Uterus (tissue), 4 donors: ENCODE data around the gene THEMIS. TPM values are rescaled to one million over a fixed set of nuclear protein-coding genes. Genes with fewer than 3 reads are reported as not detected.

ENCODE experiments used
- DNase-seq, 2 donors: peaks; one replicate each; pipeline ENCODE4 v3.0.0-alpha.2; 2019 to 2020
- H3K27ac ChIP-seq, 2 donors: fragments of 200-600 bp; sonication (generic); 1 replicate in 1 of 2; 2 replicates in 1 of 2; pipeline ENCODE4 v1.5.1; 2016 to 2018
- H3K27me3 ChIP-seq, 2 donors: fragments of 200-600 bp; sonication (generic); one replicate each; pipeline ENCODE4 v1.5.1; 2018 to 2019; ENCODE audit warnings: control low read depth in 1 of 2
- H3K36me3 ChIP-seq, 2 donors: fragments of 200-600 bp; sonication (generic); one replicate each; pipeline ENCODE4 v1.5.1; 2019; ENCODE audit warnings: control low read depth in 1 of 2
- H3K4me1 ChIP-seq, 2 donors: fragments of 200-600 bp; sonication (generic); one replicate each; pipeline ENCODE4 v1.5.1; 2018 to 2019; ENCODE audit warnings: control low read depth in 1 of 2
- H3K4me3 ChIP-seq, 2 donors: fragments of 200-600 bp; sonication (generic); 1 replicate in 1 of 2; 2 replicates in 1 of 2; pipeline ENCODE4 v1.5.1; 2018 to 2019; ENCODE audit warnings: mild to moderate bottlenecking in 1 of 2
- H3K9me3 ChIP-seq, 2 donors: fragments of 200-600 bp; sonication (generic); one replicate each; pipeline ENCODE4 v1.5.1; 2019; ENCODE audit warnings: control low read depth in 1 of 2
- POLR2A ChIP-seq, 2 donors: fragments of 450-650 bp; IDR thresholded peaks; one replicate each; pipeline ENCODE4 v1.6.1; 2016; ENCODE audit warnings: antibody characterized with exemption in 2 of 2, mild to moderate bottlenecking in 1 of 2, moderate library complexity in 1 of 2
- intact Hi-C: fragments of 100-400 bp; cut with DNase I; formaldehyde crosslinking; loops from one replicate; pipeline ENCODE4 v1.15.1; 2023; ENCODE audit warnings: low total_unique reads
- total RNA-seq, 4 donors: library from RNA; depleted of rRNA in 3 of 4; stranded (reverse); fragments of >200 nt in 3 of 4; gene quantifications; one replicate each; pipeline versions ENCODE4 v1.1.0 to v1.2.4, GENCODE V29; 2014 to 2023
- TF ChIP-seq, protein P1 (sequence below), 4 experiments: fragments of 200-600 bp in 2 of 4; fragments of 450-650 bp in 2 of 4; sonication (generic) in 2 of 4; IDR thresholded peaks; one replicate each; pipeline ENCODE4 v1.5.1; 2016 to 2019; ENCODE audit warnings: antibody characterized with exemption in 4 of 4, mild to moderate bottlenecking in 2 of 4, moderate library complexity in 1 of 4
- donor health status: DM: yes; HTN: yes; CAD: no.

The THEMIS gene
- total RNA-seq, 4 donors from 2014 or later: 0.21 to 1.6 (median 0.59) TPM; not detected in 1

DNA sequence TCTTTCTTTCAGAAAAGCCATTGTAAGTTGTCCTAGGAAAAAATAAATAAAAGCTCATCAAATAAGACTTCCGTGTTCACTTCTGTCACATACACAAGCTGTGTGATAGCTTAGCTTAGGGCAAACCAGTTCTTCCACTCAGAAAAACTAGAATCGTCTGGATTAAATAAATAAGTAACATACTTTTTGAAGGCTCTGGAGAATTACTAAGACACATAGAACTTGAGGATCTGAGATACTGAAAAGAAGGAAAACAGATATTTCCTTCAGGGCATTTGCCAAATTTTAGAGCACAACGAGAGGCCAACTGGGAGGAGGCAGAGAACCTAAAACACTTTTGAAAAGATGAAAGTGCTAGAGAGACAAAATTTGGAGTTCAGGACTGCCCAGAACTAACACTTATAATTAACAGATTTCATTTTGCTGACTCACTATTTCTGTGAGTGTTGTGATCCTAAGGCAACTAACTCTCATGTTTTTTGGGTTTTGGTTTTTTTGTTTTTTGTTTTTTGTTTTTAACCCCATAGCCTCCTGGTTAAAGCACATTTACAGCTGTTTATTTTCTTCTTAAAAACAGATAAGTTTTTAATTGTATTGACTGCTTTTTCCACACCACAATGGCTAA lies 38.7 kb upstream of the THEMIS start:
- H3K4me3 ChIP-seq: no peak overlapping the region
- no peaks in the 10 kb centered on the region for H3K4me1 ChIP-seq
- no peaks in the 10 kb centered on the region for H3K27me3 ChIP-seq
- no peak for TF ChIP-seq POLR2A (IDR thresholded peaks at IDR 0.05)
- TF ChIP-seq, protein P1, sequence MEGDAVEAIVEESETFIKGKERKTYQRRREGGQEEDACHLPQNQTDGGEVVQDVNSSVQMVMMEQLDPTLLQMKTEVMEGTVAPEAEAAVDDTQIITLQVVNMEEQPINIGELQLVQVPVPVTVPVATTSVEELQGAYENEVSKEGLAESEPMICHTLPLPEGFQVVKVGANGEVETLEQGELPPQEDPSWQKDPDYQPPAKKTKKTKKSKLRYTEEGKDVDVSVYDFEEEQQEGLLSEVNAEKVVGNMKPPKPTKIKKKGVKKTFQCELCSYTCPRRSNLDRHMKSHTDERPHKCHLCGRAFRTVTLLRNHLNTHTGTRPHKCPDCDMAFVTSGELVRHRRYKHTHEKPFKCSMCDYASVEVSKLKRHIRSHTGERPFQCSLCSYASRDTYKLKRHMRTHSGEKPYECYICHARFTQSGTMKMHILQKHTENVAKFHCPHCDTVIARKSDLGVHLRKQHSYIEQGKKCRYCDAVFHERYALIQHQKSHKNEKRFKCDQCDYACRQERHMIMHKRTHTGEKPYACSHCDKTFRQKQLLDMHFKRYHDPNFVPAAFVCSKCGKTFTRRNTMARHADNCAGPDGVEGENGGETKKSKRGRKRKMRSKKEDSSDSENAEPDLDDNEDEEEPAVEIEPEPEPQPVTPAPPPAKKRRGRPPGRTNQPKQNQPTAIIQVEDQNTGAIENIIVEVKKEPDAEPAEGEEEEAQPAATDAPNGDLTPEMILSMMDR (IDR thresholded peaks at IDR 0.05): no peak
- no peak overlapping the region for H3K27ac ChIP-seq
- H3K36me3 ChIP-seq: no peaks in the 10 kb centered on the region
- intact Hi-C loops: no loop called here
- H3K9me3 ChIP-seq: no peaks in the 10 kb centered on the region
- DNase-seq: no peak

DNA sequence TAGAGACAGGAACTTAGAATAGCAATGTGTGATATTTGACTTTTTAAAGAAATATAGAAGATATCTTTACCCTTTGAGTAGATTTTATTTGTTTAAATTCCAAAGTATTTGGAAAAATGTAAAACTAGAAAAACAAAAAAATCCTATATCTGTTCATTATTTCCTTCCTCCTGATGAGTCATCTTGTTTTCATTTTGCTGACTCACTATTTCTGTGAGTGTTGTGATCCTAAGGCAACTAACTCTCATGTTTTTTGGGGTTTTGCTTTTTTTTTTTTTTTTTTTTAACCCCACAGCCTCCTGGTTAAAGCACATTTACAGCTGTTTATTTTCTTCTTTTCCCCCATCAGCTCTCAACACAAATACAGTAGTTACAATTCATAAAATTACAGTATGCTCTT lies 37.8 kb upstream of the THEMIS start:
- no peaks in the 10 kb centered on the region for H3K27me3 ChIP-seq
- no peaks in the 10 kb centered on the region for H3K36me3 ChIP-seq
- no peaks in the 10 kb centered on the region for H3K9me3 ChIP-seq
- DNase-seq: no peak
- no peaks in the 10 kb centered on the region for H3K4me1 ChIP-seq
- intact Hi-C loops: no loop called here
- TF ChIP-seq, protein P1 (IDR thresholded peaks at IDR 0.05): no peak
- TF ChIP-seq POLR2A (IDR thresholded peaks at IDR 0.05): no peak
- no peak overlapping the region for H3K4me3 ChIP-seq
- no peak overlapping the region for H3K27ac ChIP-seq

DNA sequence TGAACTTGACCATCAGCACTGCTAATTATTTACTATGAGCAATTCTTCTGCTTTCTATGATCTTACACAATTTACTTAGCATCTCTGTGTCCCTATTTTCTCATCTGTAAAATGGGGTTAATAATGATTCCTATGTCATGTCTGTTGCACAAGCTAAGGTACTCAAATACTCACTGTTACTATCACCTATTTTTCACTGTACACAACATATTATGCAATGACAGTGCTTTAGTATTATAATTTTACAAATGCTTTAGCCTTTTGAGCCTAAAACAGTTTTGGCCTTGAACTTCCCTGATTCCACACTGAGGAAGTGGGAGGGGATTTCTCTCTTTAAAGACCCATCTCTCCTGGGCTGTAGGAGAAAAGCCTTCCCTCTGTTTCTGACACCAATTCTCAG lies 36.9 kb upstream of the THEMIS start:
- DNase-seq: no peak
- no peaks in the 10 kb centered on the region for H3K4me1 ChIP-seq
- no peak overlapping the region for H3K4me3 ChIP-seq
- no peaks in the 10 kb centered on the region for H3K27me3 ChIP-seq
- no peak overlapping the region for H3K27ac ChIP-seq
- TF ChIP-seq, protein P1 (IDR thresholded peaks at IDR 0.05): no peak
- no peak for TF ChIP-seq POLR2A (IDR thresholded peaks at IDR 0.05)
- H3K9me3 ChIP-seq: no peaks in the 10 kb centered on the region
- intact Hi-C loops: no loop called here
- no peaks in the 10 kb centered on the region for H3K36me3 ChIP-seq

DNA sequence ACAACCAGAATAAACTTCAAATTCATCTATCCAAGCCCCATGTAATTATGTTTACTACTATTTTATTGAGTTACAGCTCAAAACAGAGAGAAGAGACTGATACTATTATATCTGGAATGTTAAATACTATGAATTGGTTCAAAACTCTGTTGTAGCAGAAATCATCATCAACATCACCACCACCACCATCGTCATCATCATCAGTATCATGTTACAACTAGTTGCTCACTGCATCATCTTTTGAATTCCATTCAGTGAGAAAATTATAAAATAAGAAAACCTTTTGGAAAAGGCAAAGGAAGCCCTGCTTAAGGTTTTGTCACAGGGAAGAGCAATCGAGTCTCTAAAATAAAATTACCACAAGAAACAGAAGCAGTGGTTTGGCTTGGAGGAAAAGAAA lies 36.2 kb upstream of the THEMIS start:
- Histone ChIP-seq H3K4me1 (no peaks in the 10 kb centered on the region), H3K27me3 (no peaks in the 10 kb centered on the region), H3K9me3 (no peaks in the 10 kb centered on the region), H3K27ac (no peak overlapping the region), H3K4me3 (no peak overlapping the region), H3K36me3 (no peaks in the 10 kb centered on the region)
- intact Hi-C loops: no loop called here
- TF ChIP-seq POLR2A (IDR thresholded peaks at IDR 0.05): no peak
- TF ChIP-seq, protein P1 (IDR thresholded peaks at IDR 0.05): no peak
- DNase-seq: no peak

DNA sequence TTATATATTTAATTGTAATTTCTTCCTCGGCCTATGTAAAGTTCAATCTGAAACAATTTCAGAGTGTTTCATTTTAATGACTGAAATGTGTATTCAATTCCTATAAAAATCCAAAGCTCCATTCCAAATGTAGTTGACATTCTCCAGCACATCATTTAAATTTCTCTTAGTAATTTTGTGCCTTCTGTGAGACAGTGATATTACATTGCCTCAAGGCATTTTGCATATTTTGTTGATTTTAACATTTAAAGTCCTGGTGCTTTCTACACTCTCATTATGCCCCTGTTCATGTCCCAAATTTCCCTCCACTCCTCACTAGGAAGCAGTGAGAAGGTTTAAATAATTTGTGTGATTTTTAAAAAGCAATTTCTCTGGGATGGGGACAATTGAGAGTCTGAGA lies 34.1 kb upstream of the THEMIS start:
- intact Hi-C loops: no loop called here
- TF ChIP-seq, protein P1 (IDR thresholded peaks at IDR 0.05): no peak
- no peak for TF ChIP-seq POLR2A (IDR thresholded peaks at IDR 0.05)
- no peak for DNase-seq
- Histone ChIP-seq H3K27ac (no peak overlapping the region), H3K36me3 (no peaks in the 10 kb centered on the region), H3K9me3 (no peaks in the 10 kb centered on the region), H3K4me1 (no peaks in the 10 kb centered on the region), H3K27me3 (no peaks in the 10 kb centered on the region), H3K4me3 (no peak overlapping the region)
